K562 (cell line): Measurements from ENCODE around the gene SCAMP1. TPM values are rescaled to one million over a fixed set of nuclear protein-coding genes. Genes with fewer than 3 reads are reported as not detected.

Experiments used
- ATAC-seq: fragments of 200-7000 bp; cut with Tn5 transposase; 3 replicates; pipeline ENCODE4 v1.9.1; 2020; ENCODE audit warnings: moderate library complexity
- BruUV-seq: library from RNA; stranded (reverse); fragments of 400-500 nt; replicated peaks from 2 replicates; lab custom pipeline; 2021; lab: Mats Ljungman, UMichigan
- CTCF ChIA-PET: fragments of 300-600 bp; formaldehyde crosslinking; extraction: SDS; loops from one replicate; lab custom pipeline; 2021; ENCODE audit warnings: low intra/inter-chr PET ratio; lab: Yijun Ruan, JAX
- POLR2A ChIA-PET: fragments of 300-600, 350-650 bp; sonication (Branson Sonifier 250); formaldehyde crosslinking; extraction: SDS; loops from one replicate; lab custom pipeline; 2021; ENCODE audit warnings: antibody characterized with exemption, inconsistent platforms; lab: Yijun Ruan, JAX
- DNase-seq, 4 experiments: peaks; one replicate each; pipeline versions ENCODE4 v3.0.0 to v3.0.0-alpha.2; 2011 to 2018; ENCODE audit warnings: low spot score in 3 of 4, mixed read lengths in 3 of 4; ENCODE audit errors: extremely low read depth in 1 of 4
- FAIRE-seq: peaks from 2 replicates; lab custom pipeline; 2011; peaks lifted over from hg19 to GRCh38; lab: Jason Lieb, UNC
- H2AFZ ChIP-seq: 2 replicates; pipeline ENCODE4 v1.6.0; 2011; ENCODE audit warnings: low read depth, low read length, control low read depth, inconsistent platforms
- H3K27ac ChIP-seq: fragments of 200-600 bp; 3 replicates; pipeline ENCODE4 v1.8.0; 2011; ENCODE audit warnings: low read depth, mild to moderate bottlenecking, control low read depth, inconsistent platforms, low read length, moderate library complexity, mixed read lengths; ENCODE audit errors: extremely low read depth
- H3K27me3 ChIP-seq, 2 experiments: fragments of 300-600 bp in 1 of 2; 2 replicates in 1 of 2; 3 replicates in 1 of 2; pipeline versions ENCODE4 v1.6.0 to v1.8.0; 2011; ENCODE audit warnings: inconsistent platforms in 2 of 2, low read length in 2 of 2, mild to moderate bottlenecking in 1 of 2, mixed read lengths in 1 of 2, moderate library complexity in 1 of 2; ENCODE audit not compliant: control insufficient read depth in 2 of 2, insufficient read depth in 2 of 2
- H3K36me3 ChIP-seq: fragments of 300-600 bp; 3 replicates; pipeline ENCODE4 v1.8.0; 2011; ENCODE audit warnings: mild to moderate bottlenecking, low read length, inconsistent platforms; ENCODE audit not compliant: control insufficient read depth, insufficient read depth
- H3K4me1 ChIP-seq, 2 experiments: fragments of 200-600 bp in 1 of 2; replicated peaks in 1 of 2; 2 replicates in 1 of 2; 3 replicates in 1 of 2; pipeline versions ENCODE4 v1.5.1 to v1.8.0; 2011; ENCODE audit warnings: inconsistent platforms in 2 of 2, low read length in 2 of 2, mild to moderate bottlenecking in 1 of 2, mixed read lengths in 1 of 2, moderate library complexity in 1 of 2; ENCODE audit not compliant: control insufficient read depth in 2 of 2, insufficient read depth in 2 of 2
- H3K4me2 ChIP-seq: 2 replicates; pipeline ENCODE4 v1.6.1; 2011; ENCODE audit warnings: low read length, control low read depth, inconsistent platforms, mixed read lengths; ENCODE audit not compliant: insufficient read depth
- H3K4me3 ChIP-seq: fragments of 200-600 bp; sonication (generic), shearing (Covaris generic); 2 replicates; pipeline ENCODE4 v1.5.1; 2016; ENCODE audit warnings: control low read depth, inconsistent platforms
- H3K79me2 ChIP-seq: fragments of 200-600 bp; 3 replicates; pipeline ENCODE4 v1.8.0; 2011; ENCODE audit warnings: low read length, inconsistent platforms; ENCODE audit not compliant: control insufficient read depth, insufficient read depth
- H3K9ac ChIP-seq, 2 experiments: 2 replicates each; pipeline versions ENCODE4 v1.6.0 to v1.6.1; 2011; ENCODE audit warnings: low read depth in 2 of 2, low read length in 2 of 2, control low read depth in 1 of 2, inconsistent platforms in 1 of 2, mild to moderate bottlenecking in 1 of 2, mixed read lengths in 1 of 2; ENCODE audit not compliant: insufficient read depth in 1 of 2
- H3K9me1 ChIP-seq: one replicate; pipeline ENCODE4 v1.6.0; 2011; ENCODE audit warnings: inconsistent platforms, mild to moderate bottlenecking, low read length, moderate library complexity; ENCODE audit not compliant: control insufficient read depth, insufficient read depth
- H3K9me3 ChIP-seq: replicated peaks from 2 replicates; pipeline ENCODE4 v1.5.1; 2011; ENCODE audit warnings: low read depth, low read length, inconsistent platforms; ENCODE audit not compliant: control insufficient read depth, insufficient read depth
- H4K20me1 ChIP-seq: replicated peaks from 2 replicates; pipeline ENCODE4 v1.6.1; 2011; ENCODE audit warnings: low read length, inconsistent platforms, mixed read lengths; ENCODE audit not compliant: control insufficient read depth, insufficient read depth
- ARNT ChIP-seq, 2 experiments: fragments of 450-650 bp; IDR thresholded peaks; 2 replicates each; pipeline ENCODE4 v1.6.1; 2016; ENCODE audit warnings: mild to moderate bottlenecking in 1 of 2
- BCLAF1 ChIP-seq, 2 experiments: fragments of 450-650 bp in 1 of 2; IDR thresholded peaks; 2 replicates each; pipeline ENCODE4 v1.6.1; 2011 to 2017; ENCODE audit warnings: low read depth in 2 of 2, antibody characterized with exemption in 1 of 2, borderline replicate concordance in 1 of 2, low read length in 1 of 2, mild to moderate bottlenecking in 1 of 2, mixed read lengths in 1 of 2; ENCODE audit not compliant: control insufficient read depth in 1 of 2
- C11orf30 ChIP-seq: fragments of 450-650 bp; IDR thresholded peaks from 2 replicates; pipeline ENCODE4 v1.6.1; 2016; ENCODE audit warnings: low read depth, mild to moderate bottlenecking
- CEBPB ChIP-seq: fragments of 450-650 bp; IDR thresholded peaks from 2 replicates; pipeline ENCODE4 v1.6.1; 2016; ENCODE audit warnings: missing genetic modification characterization, missing compliant biosample characterization
- GABPB2 ChIP-seq: fragments of 250-450 bp; sonication (Bioruptor Pico); conservative IDR thresholded peaks from 2 replicates; pipeline ENCODE4 v1.5.1; 2021; ENCODE audit warnings: mild to moderate bottlenecking
- KDM1A ChIP-seq, 2 experiments: fragments of 450-650 bp; IDR thresholded peaks; 2 replicates each; pipeline ENCODE4 v1.6.1; 2016; ENCODE audit warnings: mild to moderate bottlenecking in 2 of 2
- KDM4B ChIP-seq, 2 experiments: fragments of 450-650 bp in 1 of 2; sonication (generic) in 1 of 2; IDR thresholded peaks; 2 replicates each; pipeline ENCODE4 v1.6.1; 2016 to 2017; ENCODE audit warnings: borderline replicate concordance in 2 of 2, antibody characterized with exemption in 1 of 2, low read depth in 1 of 2, mild to moderate bottlenecking in 1 of 2
- PRPF4 ChIP-seq: fragments of 200-400 bp; formaldehyde crosslinking; IDR thresholded peaks from one replicate; pipeline ENCODE4 v1.6.1; 2017; ENCODE audit warnings: low read length, low read depth, mild to moderate bottlenecking; ENCODE audit not compliant: insufficient read depth, poor library complexity, severe bottlenecking
- WGBS: fragments of 100-300 bp; shearing (Covaris generic); methylation state at CpG from one replicate; pipeline ENCODE4 v1.1.6; 2016; ENCODE audit warnings: low coverage, mixed read lengths; ENCODE audit not compliant: insufficient coverage; ENCODE audit errors: missing lambda C conversion rate; 5-methylcytosine and 5-hydroxymethylcytosine counted together
- in situ Hi-C: fragments of 300-500 bp; cut with MboI; formaldehyde crosslinking; loops from 4 replicates; pipeline ENCODE4 v1.15.0; 2018; ENCODE audit warnings: inconsistent platforms, mixed read lengths
- intact Hi-C: fragments of 100-400 bp; cut with micrococcal nuclease; formaldehyde crosslinking; loops from 2 replicates; pipeline ENCODE4 v1.14.2; 2022
- polyA plus RNA-seq, 8 experiments: library from polyadenylated mRNA; depleted of rRNA in 4 of 8; stranded (reverse) in 5 of 8; unstranded in 3 of 8; fragments of >200 nt; fragmentation: Nextera tagmentation in 2 of 8; fragmentation: Illumina TruSeq in 1 of 8; extraction: Ambion mirVana in 2 of 8; extraction: Trizol in 1 of 8; gene quantifications; 2 replicates each; pipeline versions ENCODE4 v1.2.1 to v1.2.3, GENCODE V29; 2011 to 2014; ENCODE audit warnings: inconsistent platforms in 1 of 8, missing spikeins in 1 of 8
- total RNA-seq, 7 experiments: library from RNA; depleted of rRNA in 6 of 7; stranded (reverse); fragments of >200 nt in 6 of 7; fragmentation: Illumina TruSeq in 2 of 7; extraction: Trizol in 2 of 7; gene quantifications; 2 replicates each; pipeline versions ENCODE4 v1.2.1 to v1.2.3, GENCODE V29; 2011 to 2021; ENCODE audit warnings: low replicate concordance in 1 of 7
- TF ChIP-seq, protein P1 (sequence below): fragments of 250-450 bp; sonication (Bioruptor Pico); IDR thresholded peaks from 2 replicates; pipeline ENCODE4 v1.9.0; 2021; ENCODE audit warnings: mild to moderate bottlenecking, inconsistent platforms

Gene SCAMP1
- total and polyA plus RNA-seq, 9 of the 15 experiments (the other 6 are each of a cell fraction or from before 2014, with no cell fraction given) = 5.4 to 23.9 (median 13.8) TPM

DNA sequence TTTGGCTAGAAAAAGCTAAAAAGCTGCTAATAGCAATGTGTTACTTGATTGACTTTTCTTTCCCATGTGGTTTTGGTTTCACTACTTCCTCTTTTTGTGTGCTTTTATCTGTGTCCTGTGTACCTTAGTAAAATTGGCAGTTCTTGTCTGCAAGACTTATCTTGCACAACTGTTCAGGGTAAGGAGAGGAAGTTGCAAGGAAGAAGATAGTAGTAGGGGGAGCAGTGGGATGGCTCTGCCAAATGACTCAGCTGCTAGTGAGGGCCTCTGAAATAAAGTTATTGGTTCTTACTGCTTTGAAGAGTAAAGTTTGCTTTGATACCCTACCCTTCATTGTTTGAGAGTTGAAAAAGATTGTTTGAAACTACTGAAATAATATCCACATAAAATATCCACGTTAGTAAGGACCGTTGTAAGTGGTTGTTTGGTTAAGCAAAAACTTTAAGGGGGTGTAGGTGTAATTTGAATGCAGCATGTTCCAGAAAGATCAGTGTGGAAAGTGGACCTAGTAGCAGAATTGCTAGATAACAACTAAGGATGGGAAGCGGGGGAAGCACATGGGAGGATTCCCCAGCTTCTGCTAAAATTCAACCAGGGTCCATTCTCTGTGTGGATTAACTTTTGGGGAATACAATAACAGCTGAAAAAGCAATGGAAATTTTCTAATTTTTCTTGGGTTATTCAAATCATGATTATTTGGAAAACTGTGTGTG, 123.5 kb downstream of the SCAMP1 start:
- H3K79me2 ChIP-seq = peaks cover 3% of the 10 kb centered on the region; the same call in 1 of the 3 replicates
- WGBS = 0% methylated on average over 3 of the region's 3 CpGs
- peak overlapping the region; percentile 74 for H3K27ac ChIP-seq
- FAIRE-seq = peak; percentile 99
- POLR2A ChIA-PET = interaction anchor here (0.5 to 1.1 kb wide), 8 partner anchors 10 to 592 kb away, joined by 3 to 9 read pairs (median 3); no protein-coding TSS in a partner anchor
- intact Hi-C loops (loop anchor here (2.0 kb wide), 2 partner anchors 25 to 43 kb away; no protein-coding TSS in a partner anchor), in situ Hi-C loops (loop anchor here (5.0 kb wide), 1 partner anchor 48 kb away; no protein-coding TSS in a partner anchor)
- H3K4me1 ChIP-seq = peaks cover 8 to 48% of the 10 kb centered on the region in 2 experiments
- peak overlapping the region in 1 of 2 experiments; percentile 46; a peak in 2 of 4 replicates for H3K9ac ChIP-seq
- no peaks in the 10 kb centered on the region for H3K27me3 ChIP-seq
- peak; percentile 98 for ATAC-seq
- no peaks in the 10 kb centered on the region for H3K9me1 ChIP-seq
- no peaks in the 10 kb centered on the region for H4K20me1 ChIP-seq
- H3K4me3 ChIP-seq = no peak overlapping the region
- peak overlapping the region; percentile 71 for H2AFZ ChIP-seq
- CTCF ChIA-PET = no interaction called here
- peak; percentile 22 to 91 (median 61) for DNase-seq
- BruUV-seq = no TSS peak
- no peaks in the 10 kb centered on the region; the same call in 1 of the 2 replicates for H3K9me3 ChIP-seq
- H3K4me2 ChIP-seq = peak overlapping the region; percentile 69
- H3K36me3 ChIP-seq = peaks cover 38% of the 10 kb centered on the region
- TF ChIP-seq KDM4B (IDR thresholded peaks at IDR 0.05; ENCODE audit: borderline replicate concordance in 2 of 2, low read depth in 1 of 2) (no peak), C11orf30 (peak; percentile 82), ARNT (IDR thresholded peaks at IDR 0.05) (peak; percentile 91; a peak in 3 of 4 replicates), CEBPB (tag) (peak; percentile 98), KDM1A (IDR thresholded peaks at IDR 0.05) (peak; percentile 89 to 93), GABPB2 (CRISPR knock-in tag) (no peak), PRPF4 (no peak), BCLAF1 (IDR thresholded peaks at IDR 0.05; ENCODE audit: borderline replicate concordance in 1 of 2, control insufficient read depth in 1 of 2, low read depth in 2 of 2, low read length in 1 of 2) (0 out of 4 replicates have a peak, but pooled peaks of 1 of the 2 experiments have one; percentile 65)
- TF ChIP-seq, protein P1, sequence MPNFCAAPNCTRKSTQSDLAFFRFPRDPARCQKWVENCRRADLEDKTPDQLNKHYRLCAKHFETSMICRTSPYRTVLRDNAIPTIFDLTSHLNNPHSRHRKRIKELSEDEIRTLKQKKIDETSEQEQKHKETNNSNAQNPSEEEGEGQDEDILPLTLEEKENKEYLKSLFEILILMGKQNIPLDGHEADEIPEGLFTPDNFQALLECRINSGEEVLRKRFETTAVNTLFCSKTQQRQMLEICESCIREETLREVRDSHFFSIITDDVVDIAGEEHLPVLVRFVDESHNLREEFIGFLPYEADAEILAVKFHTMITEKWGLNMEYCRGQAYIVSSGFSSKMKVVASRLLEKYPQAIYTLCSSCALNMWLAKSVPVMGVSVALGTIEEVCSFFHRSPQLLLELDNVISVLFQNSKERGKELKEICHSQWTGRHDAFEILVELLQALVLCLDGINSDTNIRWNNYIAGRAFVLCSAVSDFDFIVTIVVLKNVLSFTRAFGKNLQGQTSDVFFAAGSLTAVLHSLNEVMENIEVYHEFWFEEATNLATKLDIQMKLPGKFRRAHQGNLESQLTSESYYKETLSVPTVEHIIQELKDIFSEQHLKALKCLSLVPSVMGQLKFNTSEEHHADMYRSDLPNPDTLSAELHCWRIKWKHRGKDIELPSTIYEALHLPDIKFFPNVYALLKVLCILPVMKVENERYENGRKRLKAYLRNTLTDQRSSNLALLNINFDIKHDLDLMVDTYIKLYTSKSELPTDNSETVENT = no peak
